ENCODE results near the gene MAD1L1. TPM values are rescaled to one million over a fixed set of nuclear protein-coding genes. Genes with fewer than 3 reads are reported as not detected.
A peak's percentile ranks its signal among the peaks of the same experiment; 100 is the strongest.

Gene MAD1L1
- total and polyA plus RNA-seq, 2 of the 4 experiments (the other 2 are of a cell fraction) = 29.0 to 40.9 TPM

GRCh38 chr7:2279896-2280295 lies 47.2 kb upstream of the MAD1L1 start:
- H2BK120ac ChIP-seq (ENCODE audit: low read depth, low read length) = no peak overlapping the region
- H2BK5ac ChIP-seq (ENCODE audit: low read depth, low read length, poor library complexity, severe bottlenecking) = no peak overlapping the region
- no peak overlapping the region; the same call in 1 of the 2 replicates for H3K27ac ChIP-seq (ENCODE audit: insufficient read depth, low read length)
- no peak overlapping the region for H3K4me3 ChIP-seq (ENCODE audit: insufficient read depth, low read depth, low read length)
- POLR2A ChIA-PET (ENCODE audit: unreplicated experiment) = no interaction called here
- H3K36me3 ChIP-seq (ENCODE audit: control insufficient read depth, insufficient read depth, low read length) = peaks cover 5% of the 10 kb centered on the region; the same call in 1 of the 2 replicates
- H3K56ac ChIP-seq (ENCODE audit: extremely low read depth, insufficient read depth, low read length) = no peak overlapping the region
- no peak overlapping the region for H2BK15ac ChIP-seq (ENCODE audit: low read depth, low read length)
- no peaks in the 10 kb centered on the region; the same call in 1 of the 2 replicates for H3K9me1 ChIP-seq (ENCODE audit: insufficient read depth, low read length)
- no peak overlapping the region for H4K8ac ChIP-seq (ENCODE audit: low read depth in 2 of 2, low read length in 2 of 2)
- no peak overlapping the region for H3K14ac ChIP-seq (replicated peaks; ENCODE audit: low read depth, low read length)
- H3K27me3 ChIP-seq (ENCODE audit: control insufficient read depth, insufficient read depth, low read length) = no peaks in the 10 kb centered on the region
- H3K18ac ChIP-seq (ENCODE audit: low read depth, low read length) = no peak overlapping the region
- H3K9ac ChIP-seq (ENCODE audit: low read depth, low read length) = no peak overlapping the region
- H4K91ac ChIP-seq (ENCODE audit: insufficient read depth, low read depth, low read length) = no peak overlapping the region
- H2AK9ac ChIP-seq (replicated peaks; ENCODE audit: low read depth, low read length, poor library complexity) = no peak overlapping the region
- intact Hi-C loops (cut with micrococcal nuclease) = no loop called here
- peaks cover 7% of the 10 kb centered on the region; the same call in 1 of the 2 replicates for H3K4me1 ChIP-seq (ENCODE audit: control insufficient read depth, insufficient read depth, low read length)
- WGBS, 2 experiments (ENCODE audit: extremely low coverage in 2 of 2, insufficient read length in 1 of 2) = no CpG with 5 or more reads among the region's 4 CpGs
- CTCF ChIA-PET = no interaction called here
- H2AFZ ChIP-seq (replicated peaks; ENCODE audit: low read length, poor library complexity) = no peak overlapping the region
- in situ Hi-C loops (cut with MboI; ENCODE audit: low sequenced_read_pairs) = no loop called here
- no peak overlapping the region for H2AK5ac ChIP-seq (ENCODE audit: low read depth, low read length)
- no peaks in the 10 kb centered on the region for H3K9me3 ChIP-seq (ENCODE audit: control insufficient read depth, insufficient read depth, low read length)
- dilution Hi-C loops (cut with HindIII; ENCODE audit: low sequenced_read_pairs, unreplicated experiment) = no loop called here
- DNase-seq (peak; percentile 21), ATAC-seq (ENCODE audit: low read depth) (peak; percentile 56)
- H3K4me2 ChIP-seq (ENCODE audit: low read depth, low read length) = no peak overlapping the region; the same call in 1 of the 2 replicates
- H3K79me1 ChIP-seq (ENCODE audit: low read depth in 1 of 2, low read length in 2 of 2) = peaks cover 10 to 46% of the 10 kb centered on the region in 2 experiments
- H3K4ac ChIP-seq (ENCODE audit: low read depth, low read length) = no peak overlapping the region
- no peak overlapping the region for H4K5ac ChIP-seq (ENCODE audit: low read depth, low read length)
- BruUV-seq (replicated peaks) = no TSS peak
- peaks cover 15% of the 10 kb centered on the region for H4K20me1 ChIP-seq (ENCODE audit: insufficient read depth, low read length)
- H2BK20ac ChIP-seq (ENCODE audit: low read depth, low read length) = no peak overlapping the region
- TF ChIP-seq MAZ (IDR thresholded peaks at IDR 0.05; ENCODE audit: borderline replicate concordance, low read depth, low read length) = no peak
- no peak for TF ChIP-seq MXI1 (IDR thresholded peaks at IDR 0.05; ENCODE audit: borderline replicate concordance, low read depth, low read length)
- no peak overlapping the region for H3K23ac ChIP-seq (ENCODE audit: low read depth, low read length)
